ENCODE results near the gene HNRNPF. TPM values are rescaled to one million over a fixed set of nuclear protein-coding genes. Genes with fewer than 3 reads are reported as not detected.

Gene HNRNPF
- total RNA-seq, 1 experiment from 2014 or later: 333 TPM

GRCh38 chr10:43415544-43415943, 6.6 kb upstream of the HNRNPF start:
- no peaks in the 10 kb centered on the region for H3K27me3 ChIP-seq (ENCODE audit: insufficient read depth, low read length)
- ChIA-PET RAD21 (ENCODE audit: low non-redundant PET in 1 of 2, low total read pairs in 2 of 2, uncharacterized antibody in 2 of 2, unreplicated experiment in 2 of 2) (no interaction called here), POLR2A (interaction anchor here (1.0 kb wide), 1 partner anchor 8 kb away, joined by 5 read pairs; no protein-coding TSS in a partner anchor), CTCF (no interaction called here)
- H3K27ac ChIP-seq (ENCODE audit: low read depth, low read length): no peak overlapping the region
- BruUV-seq (replicated peaks): no TSS peak
- no peaks in the 10 kb centered on the region for H3K36me3 ChIP-seq (ENCODE audit: control insufficient read depth in 1 of 2, insufficient read depth in 2 of 2, low read length in 2 of 2)
- peaks cover 37 to 42% of the 10 kb centered on the region in 2 experiments for H3K4me1 ChIP-seq (ENCODE audit: control insufficient read depth in 1 of 2, insufficient read depth in 2 of 2, low read length in 2 of 2)
- H3K9me3 ChIP-seq (ENCODE audit: control insufficient read depth in 1 of 2, insufficient read depth in 1 of 2, low read depth in 1 of 2, low read length in 2 of 2): no peaks in the 10 kb centered on the region
- peaks cover 2% of the 10 kb centered on the region for H3K79me2 ChIP-seq (ENCODE audit: insufficient read depth, low read length)
- intact Hi-C loops (cut with micrococcal nuclease): no loop called here
- no peak overlapping the region for H3K4me2 ChIP-seq (ENCODE audit: low read length)
- H3K9ac ChIP-seq (ENCODE audit: low read length): no peak overlapping the region
- no peaks in the 10 kb centered on the region for H3K9me2 ChIP-seq (ENCODE audit: insufficient read depth)
- H3K4me3 ChIP-seq (replicated peaks in 1 of 2; ENCODE audit: low read depth in 1 of 2, low read length in 2 of 2): no peak overlapping the region
- H4K20me1 ChIP-seq (ENCODE audit: insufficient read depth): no peaks in the 10 kb centered on the region
- DNase-seq (ENCODE audit: low read depth, low spot score) (no peak), ATAC-seq (no peak)
- TF ChIP-seq JUND (IDR thresholded peaks at IDR 0.05): no peak
- no peak for TF ChIP-seq ELF1 (IDR thresholded peaks at IDR 0.05; ENCODE audit: borderline replicate concordance, low read depth)
- TF ChIP-seq, protein P1, sequence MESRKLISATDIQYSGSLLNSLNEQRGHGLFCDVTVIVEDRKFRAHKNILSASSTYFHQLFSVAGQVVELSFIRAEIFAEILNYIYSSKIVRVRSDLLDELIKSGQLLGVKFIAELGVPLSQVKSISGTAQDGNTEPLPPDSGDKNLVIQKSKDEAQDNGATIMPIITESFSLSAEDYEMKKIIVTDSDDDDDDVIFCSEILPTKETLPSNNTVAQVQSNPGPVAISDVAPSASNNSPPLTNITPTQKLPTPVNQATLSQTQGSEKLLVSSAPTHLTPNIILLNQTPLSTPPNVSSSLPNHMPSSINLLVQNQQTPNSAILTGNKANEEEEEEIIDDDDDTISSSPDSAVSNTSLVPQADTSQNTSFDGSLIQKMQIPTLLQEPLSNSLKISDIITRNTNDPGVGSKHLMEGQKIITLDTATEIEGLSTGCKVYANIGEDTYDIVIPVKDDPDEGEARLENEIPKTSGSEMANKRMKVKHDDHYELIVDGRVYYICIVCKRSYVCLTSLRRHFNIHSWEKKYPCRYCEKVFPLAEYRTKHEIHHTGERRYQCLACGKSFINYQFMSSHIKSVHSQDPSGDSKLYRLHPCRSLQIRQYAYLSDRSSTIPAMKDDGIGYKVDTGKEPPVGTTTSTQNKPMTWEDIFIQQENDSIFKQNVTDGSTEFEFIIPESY (IDR thresholded peaks at IDR 0.05; ENCODE audit: extremely low read depth, insufficient replicate concordance, low read length): no peak
- no peak for TF ChIP-seq SP1 (IDR thresholded peaks at IDR 0.05; ENCODE audit: low read depth)
- no peak for TF ChIP-seq REST (IDR thresholded peaks at IDR 0.05; ENCODE audit: low read depth)
- no peak for TF ChIP-seq SRF (IDR thresholded peaks at IDR 0.05; ENCODE audit: low read depth)
- TF ChIP-seq YY1 (IDR thresholded peaks at IDR 0.05; ENCODE audit: extremely low read depth, insufficient replicate concordance, low read depth, low read length): no peak
- H2AFZ ChIP-seq (ENCODE audit: low read depth, low read length, poor library complexity, severe bottlenecking): no peak overlapping the region
